LNCaP clone FGC (cell line): ENCODE data around the gene MAP6D1.

Source experiments
- DNase-seq: peaks from one replicate; pipeline ENCODE4 v3.0.0-alpha.2; 2011; ENCODE audit warnings: low read depth
- H3K4me3 ChIP-seq: 2 replicates; pipeline ENCODE4 v1.5.1; 2011; ENCODE audit warnings: mild to moderate bottlenecking, low read depth, low read length, control low read depth
- CTCF ChIP-seq: IDR thresholded peaks from 2 replicates; pipeline ENCODE4 v1.5.1; 2012; ENCODE audit warnings: mild to moderate bottlenecking; ENCODE audit not compliant: control insufficient read depth, insufficient read depth; ENCODE audit errors: extremely low read depth

The MAP6D1 gene

GRCh38 chr3:183837390-183837789, 12.0 kb upstream of the MAP6D1 start:
- no peak overlapping the region for H3K4me3 ChIP-seq
- TF ChIP-seq CTCF: no peak
- no peak for DNase-seq

GRCh38 chr3:183833516-183833915, 8.1 kb upstream of the MAP6D1 start:
- no peak for DNase-seq
- no peak overlapping the region for H3K4me3 ChIP-seq
- TF ChIP-seq CTCF: no peak

- TF ChIP-seq CTCF: no peak
- no peak overlapping the region for H3K4me3 ChIP-seq
- DNase-seq: no peak
Measured at GRCh38 chr3:183830187-183830586, 4.8 kb upstream of the MAP6D1 start.

GRCh38 chr3:183829466-183829865, 4.1 kb upstream of the MAP6D1 start:
- no peak for DNase-seq

GRCh38 chr3:183828538-183828870, 3.1 kb upstream of the MAP6D1 start:
- TF ChIP-seq CTCF: no peak
- H3K4me3 ChIP-seq: no peak overlapping the region
- DNase-seq: no peak

More at GRCh38 chr3:183829466-183829865, 4.1 kb upstream of the MAP6D1 start:
- no peak for TF ChIP-seq CTCF
- no peak overlapping the region for H3K4me3 ChIP-seq

- no peak for TF ChIP-seq CTCF
- no peak for DNase-seq
- no peak overlapping the region for H3K4me3 ChIP-seq
Measured at GRCh38 chr3:183827809-183828537, 2.6 kb upstream of the MAP6D1 start.
